Thyroid gland (tissue), 4 donors: ENCODE measurements around the gene POLR3E.

Experiments
- POLR2A ChIP-seq, 2 donors: fragments of 450-650 bp; IDR thresholded peaks; one replicate each; pipeline ENCODE4 v1.6.1; 2017; ENCODE audit warnings: antibody characterized with exemption in 2 of 2, mild to moderate bottlenecking in 2 of 2, moderate library complexity in 1 of 2
- TF ChIP-seq, protein P1 (sequence below), 6 experiments: fragments of 200-600 bp in 3 of 6; fragments of 450-650 bp in 3 of 6; sonication (generic) in 3 of 6; IDR thresholded peaks; one replicate each; pipeline ENCODE4 v1.5.1; 2016 to 2019; ENCODE audit warnings: antibody characterized with exemption in 6 of 6, mild to moderate bottlenecking in 2 of 6, inconsistent platforms in 1 of 6, moderate library complexity in 1 of 6

GRCh38 chr16:22370038-22370820 is 73.0 kb downstream of the POLR3E start:
- TF ChIP-seq, protein P1, sequence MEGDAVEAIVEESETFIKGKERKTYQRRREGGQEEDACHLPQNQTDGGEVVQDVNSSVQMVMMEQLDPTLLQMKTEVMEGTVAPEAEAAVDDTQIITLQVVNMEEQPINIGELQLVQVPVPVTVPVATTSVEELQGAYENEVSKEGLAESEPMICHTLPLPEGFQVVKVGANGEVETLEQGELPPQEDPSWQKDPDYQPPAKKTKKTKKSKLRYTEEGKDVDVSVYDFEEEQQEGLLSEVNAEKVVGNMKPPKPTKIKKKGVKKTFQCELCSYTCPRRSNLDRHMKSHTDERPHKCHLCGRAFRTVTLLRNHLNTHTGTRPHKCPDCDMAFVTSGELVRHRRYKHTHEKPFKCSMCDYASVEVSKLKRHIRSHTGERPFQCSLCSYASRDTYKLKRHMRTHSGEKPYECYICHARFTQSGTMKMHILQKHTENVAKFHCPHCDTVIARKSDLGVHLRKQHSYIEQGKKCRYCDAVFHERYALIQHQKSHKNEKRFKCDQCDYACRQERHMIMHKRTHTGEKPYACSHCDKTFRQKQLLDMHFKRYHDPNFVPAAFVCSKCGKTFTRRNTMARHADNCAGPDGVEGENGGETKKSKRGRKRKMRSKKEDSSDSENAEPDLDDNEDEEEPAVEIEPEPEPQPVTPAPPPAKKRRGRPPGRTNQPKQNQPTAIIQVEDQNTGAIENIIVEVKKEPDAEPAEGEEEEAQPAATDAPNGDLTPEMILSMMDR (IDR thresholded peaks at IDR 0.05) = no peak
- no peak for TF ChIP-seq POLR2A (IDR thresholded peaks at IDR 0.05)
